HG03565 (cell line): ENCODE measurements around the gene DPPA2.

Experiments used
- ATAC-seq: cut with Tn5 transposase; IDR thresholded peaks from one replicate; pipeline ENCODE4 v1.9.1; 2021; ENCODE audit warnings: mild to moderate bottlenecking, moderate library complexity; ENCODE audit not compliant: unreplicated experiment

Gene DPPA2

GRCh38 chr3:109325657-109326056 lies 9.3 kb upstream of the DPPA2 start:
- no peak for ATAC-seq

GRCh38 chr3:109325109-109325508 lies 8.8 kb upstream of the DPPA2 start:
- no peak for ATAC-seq

GRCh38 chr3:109313061-109313460 lies 3.3 kb downstream of the DPPA2 start:
- ATAC-seq, result no peak

- ATAC-seq, result no peak
These were observed 18.8 kb downstream of the DPPA2 start for GRCh38 chr3:109297496-109297895.

GRCh38 chr3:109284071-109284470 lies 32.2 kb downstream of the DPPA2 start:
- ATAC-seq, result no peak

- no peak for ATAC-seq
These were observed 37.8 kb downstream of the DPPA2 start for GRCh38 chr3:109278546-109278945.

- ATAC-seq, result no peak
These were observed 38.2 kb downstream of the DPPA2 start for GRCh38 chr3:109278141-109278540.

GRCh38 chr3:109275702-109276293 lies 40.5 kb downstream of the DPPA2 start:
- no peak for ATAC-seq

- no peak for ATAC-seq
These were observed 45.5 kb downstream of the DPPA2 start for GRCh38 chr3:109270779-109271178.

- no peak for ATAC-seq
These were observed 46.6 kb downstream of the DPPA2 start for GRCh38 chr3:109269577-109270275.

GRCh38 chr3:109268181-109268580 lies 48.1 kb downstream of the DPPA2 start:
- ATAC-seq, result no peak

- ATAC-seq, result no peak
These were observed 51.0 kb downstream of the DPPA2 start for GRCh38 chr3:109265295-109265694.

- no peak for ATAC-seq
These were observed 59.0 kb downstream of the DPPA2 start for GRCh38 chr3:109257269-109257668.

GRCh38 chr3:109254770-109255169 lies 61.5 kb downstream of the DPPA2 start:
- no peak for ATAC-seq

GRCh38 chr3:109252641-109253040 lies 63.7 kb downstream of the DPPA2 start:
- no peak for ATAC-seq
